Esophagus muscularis mucosa (tissue), 4 donors: Measurements from ENCODE around the gene SRP68.

Experiments used
- CTCF ChIP-seq, 3 experiments: fragments of 200-600 bp in 2 of 3; fragments of 450-650 bp in 1 of 3; sonication (generic) in 2 of 3; IDR thresholded peaks; one replicate each; pipeline ENCODE4 v1.5.1; 2017 to 2019; ENCODE audit warnings: antibody characterized with exemption in 3 of 3, mild to moderate bottlenecking in 2 of 3, moderate library complexity in 1 of 3
- EP300 ChIP-seq: sonication (generic); formaldehyde crosslinking; IDR thresholded peaks from one replicate; pipeline ENCODE4 v1.6.1; 2017; ENCODE audit warnings: antibody characterized with exemption
- POLR2A ChIP-seq: fragments of 450-650 bp; IDR thresholded peaks from one replicate; pipeline ENCODE4 v1.6.1; 2017; ENCODE audit warnings: antibody characterized with exemption, moderate library complexity, mild to moderate bottlenecking, low read depth
- POLR2AphosphoS5 ChIP-seq, 2 donors: sonication (generic); formaldehyde crosslinking; IDR thresholded peaks; one replicate each; pipeline ENCODE4 v1.6.1; 2017; ENCODE audit warnings: antibody characterized with exemption in 2 of 2

- TF ChIP-seq CTCF (IDR thresholded peaks at IDR 0.05) (no peak), POLR2AphosphoS5 (IDR thresholded peaks at IDR 0.05) (no peak), EP300 (no peak), POLR2A (no peak)
These were observed 76.9 kb downstream of the SRP68 start for GRCh38 chr17:75995385-75995925.
